ENCODE data around the gene WDR5. TPM values are rescaled to one million over a fixed set of nuclear protein-coding genes. Genes with fewer than 3 reads are reported as not detected.

Gene WDR5
- total RNA-seq, 1 donor from 2014 or later = 28.3 TPM

GRCh38 chr9:134198791-134199190, 62.9 kb downstream of the WDR5 start:
- H3K27me3 ChIP-seq (ENCODE audit: control insufficient read depth, insufficient read depth, low read length) = peaks cover 3% of the 10 kb centered on the region
- no peak for TF ChIP-seq CTCF (IDR thresholded peaks at IDR 0.05; ENCODE audit: insufficient read depth, low read length, poor library complexity, severe bottlenecking)
- no peak overlapping the region for H3K4me3 ChIP-seq (ENCODE audit: low read depth, low read length)
- no peak for DNase-seq (ENCODE audit: low read depth)
- no peaks in the 10 kb centered on the region for H3K36me3 ChIP-seq (ENCODE audit: control insufficient read depth, insufficient read depth, low read length)

GRCh38 chr9:134200730-134201129, 64.8 kb downstream of the WDR5 start:
- no peak for TF ChIP-seq CTCF (IDR thresholded peaks at IDR 0.05; ENCODE audit: insufficient read depth, low read length, poor library complexity, severe bottlenecking)
- DNase-seq (ENCODE audit: low read depth) = no peak
- H3K36me3 ChIP-seq (ENCODE audit: control insufficient read depth, insufficient read depth, low read length) = no peaks in the 10 kb centered on the region
- no peak overlapping the region for H3K4me3 ChIP-seq (ENCODE audit: low read depth, low read length)
- H3K27me3 ChIP-seq (ENCODE audit: control insufficient read depth, insufficient read depth, low read length) = peaks cover 5% of the 10 kb centered on the region

GRCh38 chr9:134203224-134203623, 67.3 kb downstream of the WDR5 start:
- Histone ChIP-seq H3K36me3 (ENCODE audit: control insufficient read depth, insufficient read depth, low read length) (no peaks in the 10 kb centered on the region), H3K27me3 (ENCODE audit: control insufficient read depth, insufficient read depth, low read length) (peaks cover 2% of the 10 kb centered on the region), H3K4me3 (ENCODE audit: low read depth, low read length) (no peak overlapping the region)
- DNase-seq (ENCODE audit: low read depth) = no peak
- TF ChIP-seq CTCF (IDR thresholded peaks at IDR 0.05; ENCODE audit: insufficient read depth, low read length, poor library complexity, severe bottlenecking) = no peak

GRCh38 chr9:134204041-134204440, 68.2 kb downstream of the WDR5 start:
- H3K4me3 ChIP-seq (ENCODE audit: low read depth, low read length) = no peak overlapping the region
- no peak for DNase-seq (ENCODE audit: low read depth)
- no peaks in the 10 kb centered on the region for H3K36me3 ChIP-seq (ENCODE audit: control insufficient read depth, insufficient read depth, low read length)
- no peak for TF ChIP-seq CTCF (IDR thresholded peaks at IDR 0.05; ENCODE audit: insufficient read depth, low read length, poor library complexity, severe bottlenecking)
- H3K27me3 ChIP-seq (ENCODE audit: control insufficient read depth, insufficient read depth, low read length) = peaks cover 2% of the 10 kb centered on the region

DNA sequence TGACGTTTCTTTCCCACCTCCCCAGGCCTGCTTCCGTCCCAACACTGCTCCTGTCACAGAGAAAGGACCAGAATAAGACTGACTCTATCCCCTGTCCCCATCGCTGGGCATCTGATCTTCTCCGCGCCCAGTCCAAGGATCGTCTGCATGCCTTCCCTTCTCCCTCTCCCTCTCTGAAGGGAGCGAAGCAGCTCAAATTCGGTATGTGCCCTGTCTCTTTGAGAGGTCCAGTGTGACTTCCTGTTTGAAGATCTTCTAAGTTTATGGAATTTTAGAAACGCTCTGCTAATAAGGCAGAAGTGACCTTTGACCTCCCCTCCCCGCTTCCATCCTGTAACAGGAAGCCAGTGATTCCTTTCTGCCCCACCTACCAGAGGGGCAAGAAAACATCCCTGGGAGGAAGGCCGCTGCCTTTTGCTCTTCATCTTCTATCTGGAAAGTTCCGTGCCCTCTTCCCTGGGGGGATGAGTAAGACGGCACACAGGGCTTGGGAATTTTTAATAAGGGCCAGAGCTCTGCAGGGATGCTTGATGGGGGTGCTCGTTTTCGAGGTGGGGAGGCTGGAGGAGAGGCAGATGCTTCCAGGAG, 69.2 kb downstream of the WDR5 start:
- peaks cover 4% of the 10 kb centered on the region for H3K27me3 ChIP-seq (ENCODE audit: control insufficient read depth, insufficient read depth, low read length)
- no peak for TF ChIP-seq CTCF (IDR thresholded peaks at IDR 0.05; ENCODE audit: insufficient read depth, low read length, poor library complexity, severe bottlenecking)
- H3K36me3 ChIP-seq (ENCODE audit: control insufficient read depth, insufficient read depth, low read length) = no peaks in the 10 kb centered on the region
- DNase-seq (ENCODE audit: low read depth) = no peak
- H3K4me3 ChIP-seq (ENCODE audit: low read depth, low read length) = no peak overlapping the region

DNA sequence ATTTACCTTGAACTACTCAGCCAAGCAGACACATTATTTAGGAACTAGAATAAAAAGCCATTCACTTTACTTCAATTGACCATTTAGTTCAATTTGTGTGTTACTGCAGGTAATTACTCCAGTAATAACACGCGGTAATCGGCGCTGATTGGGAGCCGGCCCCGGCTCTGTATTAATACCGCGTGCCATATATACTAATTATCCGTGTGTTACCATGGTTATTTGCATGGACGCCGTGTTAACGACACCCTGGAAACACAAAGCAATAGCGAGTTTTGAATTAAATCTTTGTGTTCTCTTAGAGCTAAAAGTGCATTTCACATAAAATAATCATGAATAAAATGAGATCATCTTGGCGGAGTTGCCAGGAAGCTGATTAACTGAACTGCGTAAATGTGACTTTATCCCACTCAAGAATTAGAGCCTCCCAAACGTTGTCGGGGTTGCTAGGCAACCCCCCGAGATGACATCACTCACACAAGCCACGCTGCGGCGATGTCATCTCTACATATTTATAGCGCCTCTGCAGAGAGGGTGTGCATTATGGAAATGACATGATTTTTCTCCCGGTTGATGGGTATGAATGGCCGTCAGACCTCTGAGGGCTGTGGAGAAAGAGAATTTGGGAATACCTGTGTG, 69.9 kb downstream of the WDR5 start:
- no peak for TF ChIP-seq CTCF (IDR thresholded peaks at IDR 0.05; ENCODE audit: insufficient read depth, low read length, poor library complexity, severe bottlenecking)
- no peak for DNase-seq (ENCODE audit: low read depth)
- Histone ChIP-seq H3K27me3 (ENCODE audit: control insufficient read depth, insufficient read depth, low read length) (peaks cover 4% of the 10 kb centered on the region), H3K36me3 (ENCODE audit: control insufficient read depth, insufficient read depth, low read length) (no peaks in the 10 kb centered on the region), H3K4me3 (ENCODE audit: low read depth, low read length) (no peak overlapping the region)

Measured in kidney epithelial cell (primary cell).